ENCODE results near the gene PCDHA5.

DNA sequence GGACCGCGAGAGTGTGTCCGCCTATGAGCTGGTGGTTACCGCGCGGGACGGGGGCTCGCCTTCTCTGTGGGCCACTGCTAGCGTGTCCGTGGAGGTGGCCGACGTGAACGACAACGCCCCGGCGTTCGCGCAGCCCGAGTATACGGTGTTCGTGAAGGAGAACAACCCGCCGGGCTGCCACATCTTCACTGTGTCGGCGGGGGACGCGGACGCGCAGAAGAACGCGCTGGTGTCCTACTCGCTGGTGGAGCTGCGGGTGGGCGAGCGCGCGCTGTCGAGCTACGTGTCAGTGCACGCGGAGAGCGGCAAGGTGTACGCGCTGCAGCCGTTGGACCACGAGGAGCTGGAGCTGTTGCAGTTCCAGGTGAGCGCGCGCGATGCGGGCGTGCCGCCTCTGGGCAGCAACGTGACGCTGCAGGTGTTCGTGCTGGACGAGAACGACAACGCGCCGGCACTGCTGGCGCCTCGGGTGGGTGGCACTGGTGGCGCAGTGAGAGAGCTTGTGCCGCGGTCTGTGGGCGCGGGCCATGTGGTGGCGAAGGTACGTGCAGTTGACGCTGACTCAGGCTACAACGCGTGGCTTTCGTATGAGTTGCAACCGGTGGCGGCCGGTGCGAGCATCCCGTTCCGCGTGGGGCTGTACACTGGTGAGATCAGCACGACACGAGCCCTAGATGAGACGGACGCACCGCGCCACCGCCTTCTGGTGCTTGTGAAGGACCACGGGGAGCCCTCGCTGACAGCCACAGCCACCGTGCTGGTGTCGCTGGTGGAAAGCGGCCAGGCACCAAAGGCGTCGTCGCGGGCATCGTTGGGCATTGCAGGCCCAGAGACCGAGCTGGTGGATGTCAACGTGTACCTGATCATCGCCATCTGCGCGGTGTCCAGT lies 14.5 kb downstream of the PCDHA5 start:
- TF ChIP-seq, protein P1, sequence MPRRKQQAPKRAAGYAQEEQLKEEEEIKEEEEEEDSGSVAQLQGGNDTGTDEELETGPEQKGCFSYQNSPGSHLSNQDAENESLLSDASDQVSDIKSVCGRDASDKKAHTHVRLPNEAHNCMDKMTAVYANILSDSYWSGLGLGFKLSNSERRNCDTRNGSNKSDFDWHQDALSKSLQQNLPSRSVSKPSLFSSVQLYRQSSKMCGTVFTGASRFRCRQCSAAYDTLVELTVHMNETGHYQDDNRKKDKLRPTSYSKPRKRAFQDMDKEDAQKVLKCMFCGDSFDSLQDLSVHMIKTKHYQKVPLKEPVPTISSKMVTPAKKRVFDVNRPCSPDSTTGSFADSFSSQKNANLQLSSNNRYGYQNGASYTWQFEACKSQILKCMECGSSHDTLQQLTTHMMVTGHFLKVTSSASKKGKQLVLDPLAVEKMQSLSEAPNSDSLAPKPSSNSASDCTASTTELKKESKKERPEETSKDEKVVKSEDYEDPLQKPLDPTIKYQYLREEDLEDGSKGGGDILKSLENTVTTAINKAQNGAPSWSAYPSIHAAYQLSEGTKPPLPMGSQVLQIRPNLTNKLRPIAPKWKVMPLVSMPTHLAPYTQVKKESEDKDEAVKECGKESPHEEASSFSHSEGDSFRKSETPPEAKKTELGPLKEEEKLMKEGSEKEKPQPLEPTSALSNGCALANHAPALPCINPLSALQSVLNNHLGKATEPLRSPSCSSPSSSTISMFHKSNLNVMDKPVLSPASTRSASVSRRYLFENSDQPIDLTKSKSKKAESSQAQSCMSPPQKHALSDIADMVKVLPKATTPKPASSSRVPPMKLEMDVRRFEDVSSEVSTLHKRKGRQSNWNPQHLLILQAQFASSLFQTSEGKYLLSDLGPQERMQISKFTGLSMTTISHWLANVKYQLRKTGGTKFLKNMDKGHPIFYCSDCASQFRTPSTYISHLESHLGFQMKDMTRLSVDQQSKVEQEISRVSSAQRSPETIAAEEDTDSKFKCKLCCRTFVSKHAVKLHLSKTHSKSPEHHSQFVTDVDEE (CRISPR knock-in tag; IDR thresholded peaks at IDR 0.05): no peak
- TF ChIP-seq ZFP3 (CRISPR knock-in tag; IDR thresholded peaks at IDR 0.05) (no peak), RARB (CRISPR knock-in tag; IDR thresholded peaks at IDR 0.05) (no peak), PATZ1 (CRISPR knock-in tag; IDR thresholded peaks at IDR 0.05; ENCODE audit: borderline replicate concordance) (no peak), SNAI2 (CRISPR knock-in tag; IDR thresholded peaks at IDR 0.05) (no peak), ZFP30 (CRISPR knock-in tag; IDR thresholded peaks at IDR 0.05) (no peak), ESRRG (CRISPR knock-in tag; IDR thresholded peaks at IDR 0.05) (no peak), ZNF565 (CRISPR knock-in tag; conservative IDR thresholded peaks at IDR 0.05; ENCODE audit: low read depth) (no peak), OSR1 (CRISPR knock-in tag; IDR thresholded peaks at IDR 0.05) (no peak)
- TF ChIP-seq, protein P2, sequence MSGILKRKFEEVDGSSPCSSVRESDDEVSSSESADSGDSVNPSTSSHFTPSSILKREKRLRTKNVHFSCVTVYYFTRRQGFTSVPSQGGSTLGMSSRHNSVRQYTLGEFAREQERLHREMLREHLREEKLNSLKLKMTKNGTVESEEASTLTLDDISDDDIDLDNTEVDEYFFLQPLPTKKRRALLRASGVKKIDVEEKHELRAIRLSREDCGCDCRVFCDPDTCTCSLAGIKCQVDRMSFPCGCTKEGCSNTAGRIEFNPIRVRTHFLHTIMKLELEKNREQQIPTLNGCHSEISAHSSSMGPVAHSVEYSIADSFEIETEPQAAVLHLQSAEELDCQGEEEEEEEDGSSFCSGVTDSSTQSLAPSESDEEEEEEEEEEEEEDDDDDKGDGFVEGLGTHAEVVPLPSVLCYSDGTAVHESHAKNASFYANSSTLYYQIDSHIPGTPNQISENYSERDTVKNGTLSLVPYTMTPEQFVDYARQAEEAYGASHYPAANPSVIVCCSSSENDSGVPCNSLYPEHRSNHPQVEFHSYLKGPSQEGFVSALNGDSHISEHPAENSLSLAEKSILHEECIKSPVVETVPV (CRISPR knock-in tag; IDR thresholded peaks at IDR 0.05): no peak
